Keratinocyte (primary cell): ENCODE measurements around the gene CYP11A1. TPM values are rescaled to one million over a fixed set of nuclear protein-coding genes. Genes with fewer than 3 reads are reported as not detected.

Experiments used
- DNase-seq: peaks from one replicate; pipeline ENCODE4 v3.0.0-alpha.2; 2011; ENCODE audit warnings: low read depth, missing footprints, low spot score
- FAIRE-seq: peaks from 2 replicates; lab custom pipeline; 2011; peaks lifted over from hg19 to GRCh38; lab: Jason Lieb, UNC
- H2AFZ ChIP-seq: 2 replicates; pipeline ENCODE4 v1.6.0; 2012; ENCODE audit warnings: low read length, control low read depth, inconsistent platforms; ENCODE audit not compliant: control insufficient read depth
- H3K27ac ChIP-seq: 2 replicates; pipeline ENCODE4 v1.5.1; 2011; ENCODE audit warnings: low read length; ENCODE audit not compliant: control insufficient read depth, insufficient read depth
- H3K27me3 ChIP-seq: 3 replicates; pipeline ENCODE4 v1.6.0; 2011; ENCODE audit warnings: low read length; ENCODE audit not compliant: control insufficient read depth, insufficient read depth; ENCODE audit errors: extremely low read depth
- H3K36me3 ChIP-seq, 2 experiments: 2 replicates in 1 of 2; 3 replicates in 1 of 2; pipeline ENCODE4 v1.5.1; 2011; ENCODE audit warnings: low read length in 2 of 2, mild to moderate bottlenecking in 1 of 2; ENCODE audit not compliant: control insufficient read depth in 2 of 2, insufficient read depth in 2 of 2; ENCODE audit errors: extremely low read depth in 1 of 2
- H3K4me1 ChIP-seq: 3 replicates; pipeline ENCODE4 v1.5.1; 2011; ENCODE audit warnings: low read length; ENCODE audit not compliant: control insufficient read depth, insufficient read depth; ENCODE audit errors: extremely low read depth
- H3K4me2 ChIP-seq: 3 replicates; pipeline ENCODE4 v1.6.0; 2011; ENCODE audit warnings: low read depth, low read length; ENCODE audit not compliant: control insufficient read depth, insufficient read depth; ENCODE audit errors: extremely low read depth
- H3K4me3 ChIP-seq, 3 experiments: fragments of 200-600 bp in 1 of 3; sonication (generic) in 1 of 3; 2 replicates in 2 of 3; 3 replicates in 1 of 3; pipeline ENCODE4 v1.5.1; 2011 to 2016; ENCODE audit warnings: low read length in 3 of 3, mild to moderate bottlenecking in 3 of 3, control low read depth in 2 of 3, inconsistent platforms in 1 of 3, low read depth in 1 of 3, mixed read lengths in 1 of 3, mixed run types in 1 of 3, moderate library complexity in 1 of 3; ENCODE audit not compliant: control insufficient read depth in 2 of 3, insufficient read depth in 2 of 3; ENCODE audit errors: extremely low read depth in 1 of 3
- H3K79me2 ChIP-seq: 2 replicates; pipeline ENCODE4 v1.6.0; 2012; ENCODE audit warnings: low read length; ENCODE audit not compliant: control insufficient read depth, insufficient read depth
- H3K9ac ChIP-seq: 3 replicates; pipeline ENCODE4 v1.6.0; 2011; ENCODE audit warnings: low read length; ENCODE audit not compliant: control insufficient read depth, insufficient read depth; ENCODE audit errors: extremely low read depth
- H3K9me1 ChIP-seq: 3 replicates; pipeline ENCODE4 v1.6.0; 2011; ENCODE audit warnings: low read length; ENCODE audit not compliant: control insufficient read depth, insufficient read depth; ENCODE audit errors: extremely low read depth
- H3K9me3 ChIP-seq: 2 replicates; pipeline ENCODE4 v1.5.1; 2012; ENCODE audit warnings: low read depth, low read length; ENCODE audit not compliant: control insufficient read depth
- H4K20me1 ChIP-seq: 3 replicates; pipeline ENCODE4 v1.6.0; 2011; ENCODE audit warnings: low read length; ENCODE audit not compliant: control insufficient read depth, insufficient read depth; ENCODE audit errors: extremely low read depth
- CTCF ChIP-seq, 3 experiments: IDR thresholded peaks in 1 of 3; conservative IDR thresholded peaks in 1 of 3; optimal IDR thresholded peaks in 1 of 3; 2 replicates in 2 of 3; 3 replicates in 1 of 3; pipeline versions ENCODE3 to v1.5.1; 2011; ENCODE audit warnings: low read length in 3 of 3, mild to moderate bottlenecking in 3 of 3, moderate library complexity in 2 of 3, control low read depth in 1 of 3, inconsistent platforms in 1 of 3; ENCODE audit not compliant: insufficient read depth in 2 of 3; ENCODE audit errors: extremely low read depth in 1 of 3
- EZH2 ChIP-seq: IDR thresholded peaks from one replicate; pipeline ENCODE4 v1.6.1; 2012; ENCODE audit warnings: inconsistent platforms, mild to moderate bottlenecking, low read length, moderate library complexity
- dilution Hi-C: fragments of 300-500 bp; cut with MboI; formaldehyde crosslinking; loops from one replicate; pipeline ENCODE4 v1.7.0; 2020; ENCODE audit warnings: low sequenced_read_pairs; ENCODE audit not compliant: extremely low pct_ligation_motif_present
- polyA plus RNA-seq, 5 experiments: library from polyadenylated mRNA; depleted of rRNA in 3 of 5; stranded (reverse) in 3 of 5; stranded (forward) in 1 of 5; unstranded in 1 of 5; fragments of >200 nt; gene quantifications; 1 replicate in 1 of 5; 2 replicates in 3 of 5; 3 replicates in 1 of 5; pipeline versions ENCODE4 v1.2.1 to v1.2.3, GENCODE V29; 2011 to 2012; ENCODE audit warnings: missing spikeins in 2 of 5, low read depth in 1 of 5, low replicate concordance in 1 of 5

CYP11A1 gene
- polyA plus RNA-seq, 1 donor (not counting 4 experiments of a cell fraction or from before 2014, with no cell fraction given): not detected

- DNase-seq: no peak
- H3K36me3 ChIP-seq: no peaks in the 10 kb centered on the region
- H3K9me3 ChIP-seq: no peaks in the 10 kb centered on the region
- dilution Hi-C loops: no loop called here
- peaks cover 2% of the 10 kb centered on the region for H3K9me1 ChIP-seq
- no peaks in the 10 kb centered on the region for H3K27me3 ChIP-seq
- no peak for TF ChIP-seq EZH2
- TF ChIP-seq CTCF (optimal IDR thresholded peaks at IDR 0.05 in 1 of 3, IDR thresholded peaks at IDR 0.05 in 1 of 3, conservative IDR thresholded peaks at IDR 0.05 in 1 of 3; ENCODE audit: extremely low read depth in 1 of 3, insufficient read depth in 2 of 3, low read length in 3 of 3): no peak
- H3K79me2 ChIP-seq: no peaks in the 10 kb centered on the region
- H4K20me1 ChIP-seq: no peaks in the 10 kb centered on the region
- FAIRE-seq: no peak
- peak overlapping the region; percentile 68 for H3K9ac ChIP-seq
- peak overlapping the region; percentile 64 for H3K4me2 ChIP-seq
- H3K27ac ChIP-seq: peak overlapping the region; percentile 80
- H3K4me3 ChIP-seq: no peak overlapping the region
- H2AFZ ChIP-seq: no peak overlapping the region
- H3K4me1 ChIP-seq: peaks cover 65% of the 10 kb centered on the region
Observed at GRCh38 chr15:74400313-74400860, 32.9 kb upstream of the CYP11A1 start.

GRCh38 chr15:74399511-74400312, 32.3 kb upstream of the CYP11A1 start:
- Histone ChIP-seq H3K36me3 (no peaks in the 10 kb centered on the region), H3K27ac (peak overlapping the region; percentile 80), H3K9ac (peak overlapping the region; percentile 68), H3K27me3 (no peaks in the 10 kb centered on the region), H3K9me1 (peaks cover 2% of the 10 kb centered on the region), H2AFZ (no peak overlapping the region), H3K4me3 (no peak overlapping the region), H3K9me3 (no peaks in the 10 kb centered on the region), H3K4me1 (peaks cover 70% of the 10 kb centered on the region), H4K20me1 (no peaks in the 10 kb centered on the region), H3K4me2 (peak overlapping the region; percentile 64), H3K79me2 (no peaks in the 10 kb centered on the region)
- FAIRE-seq (peak; percentile 75), DNase-seq (no peak)
- no peak for TF ChIP-seq EZH2
- TF ChIP-seq CTCF (optimal IDR thresholded peaks at IDR 0.05 in 1 of 3, IDR thresholded peaks at IDR 0.05 in 1 of 3, conservative IDR thresholded peaks at IDR 0.05 in 1 of 3; ENCODE audit: extremely low read depth in 1 of 3, insufficient read depth in 2 of 3, low read length in 3 of 3): no peak
- dilution Hi-C loops: no loop called here
